NCI-H2227 (cell line): ENCODE data around the gene STRN.
A peak's percentile ranks its signal among the peaks of the same experiment; 100 is the strongest.
"Not testable (repeated sequence)": the region's sequence is repeated elsewhere in the genome, so short reads cannot be mapped to it uniquely, and the experiment has no call there.

Experiments used
- DNase-seq: peaks from one replicate; lab custom pipeline; 2025; ENCODE audit not compliant: unreplicated experiment; lab: John Stamatoyannopoulos, UW

STRN gene, protein sequence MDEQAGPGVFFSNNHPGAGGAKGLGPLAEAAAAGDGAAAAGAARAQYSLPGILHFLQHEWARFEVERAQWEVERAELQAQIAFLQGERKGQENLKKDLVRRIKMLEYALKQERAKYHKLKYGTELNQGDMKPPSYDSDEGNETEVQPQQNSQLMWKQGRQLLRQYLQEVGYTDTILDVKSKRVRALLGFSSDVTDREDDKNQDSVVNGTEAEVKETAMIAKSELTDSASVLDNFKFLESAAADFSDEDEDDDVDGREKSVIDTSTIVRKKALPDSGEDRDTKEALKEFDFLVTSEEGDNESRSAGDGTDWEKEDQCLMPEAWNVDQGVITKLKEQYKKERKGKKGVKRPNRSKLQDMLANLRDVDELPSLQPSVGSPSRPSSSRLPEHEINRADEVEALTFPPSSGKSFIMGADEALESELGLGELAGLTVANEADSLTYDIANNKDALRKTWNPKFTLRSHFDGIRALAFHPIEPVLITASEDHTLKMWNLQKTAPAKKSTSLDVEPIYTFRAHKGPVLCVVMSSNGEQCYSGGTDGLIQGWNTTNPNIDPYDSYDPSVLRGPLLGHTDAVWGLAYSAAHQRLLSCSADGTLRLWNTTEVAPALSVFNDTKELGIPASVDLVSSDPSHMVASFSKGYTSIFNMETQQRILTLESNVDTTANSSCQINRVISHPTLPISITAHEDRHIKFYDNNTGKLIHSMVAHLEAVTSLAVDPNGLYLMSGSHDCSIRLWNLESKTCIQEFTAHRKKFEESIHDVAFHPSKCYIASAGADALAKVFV

DNA sequence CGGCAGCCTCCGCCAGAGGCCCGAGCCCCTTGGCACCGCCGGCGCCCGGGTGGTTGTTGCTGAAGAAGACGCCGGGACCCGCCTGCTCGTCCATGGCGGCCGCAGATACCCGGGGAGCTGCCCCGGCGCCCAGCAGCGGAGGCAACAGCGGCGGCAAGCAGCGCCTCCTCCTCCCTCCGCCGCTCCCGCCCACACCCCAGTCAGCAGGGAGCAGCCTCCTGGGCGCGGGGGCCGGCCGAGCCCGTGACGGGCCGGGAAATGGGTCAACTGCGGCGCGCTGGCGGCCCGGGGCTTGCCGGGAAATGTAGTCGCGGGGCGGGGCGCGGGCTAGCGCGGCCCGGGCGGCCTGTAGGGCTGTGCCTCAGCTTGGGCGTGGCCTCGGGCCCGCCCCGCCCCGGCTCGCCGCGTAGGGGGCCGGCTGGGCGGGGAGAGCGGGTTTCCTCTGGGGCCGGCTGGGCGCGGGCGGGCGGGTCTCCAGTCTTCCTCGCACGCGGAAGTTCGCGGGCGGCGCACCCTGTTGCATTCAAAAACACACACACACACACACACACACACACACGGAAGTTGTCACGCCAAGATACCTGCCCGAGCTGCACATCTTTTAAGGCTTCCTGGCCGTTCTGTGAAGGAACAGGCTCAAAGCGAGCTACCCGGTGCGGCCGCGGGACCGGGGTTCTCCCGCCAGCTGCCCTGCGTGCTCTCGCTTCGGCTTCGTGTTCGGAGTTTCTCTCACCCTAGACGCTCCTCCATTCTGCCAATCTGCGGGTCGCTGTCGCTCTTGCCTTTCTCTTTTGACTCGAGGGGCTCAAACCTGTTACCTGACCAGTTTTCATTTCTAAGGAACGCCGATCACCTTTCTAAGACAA is at the start of gene STRN:
TSS of gene STRN (minus strand) at position 167 of the 866 bp plus-strand sequence. CDS start at position 94, 73 bp downstream.
- DNase-seq = peak; percentile 98

DNA sequence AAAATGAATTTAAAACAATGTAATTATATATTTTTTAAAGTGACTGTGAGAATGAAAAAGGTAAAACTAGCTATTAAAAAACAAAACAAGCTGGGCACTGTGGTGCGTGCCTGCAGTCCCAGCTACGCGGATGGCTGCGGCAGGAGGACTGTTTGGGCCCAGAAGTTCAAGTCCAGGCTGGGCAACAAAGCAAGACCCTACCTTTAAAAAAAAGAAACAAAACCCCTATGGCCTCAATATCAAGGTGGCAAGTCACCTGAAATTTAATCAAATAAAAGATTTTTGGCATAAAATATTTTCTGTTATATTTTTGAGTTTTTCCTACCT is 46.9 kb upstream of the STRN start:
- DNase-seq = no peak

DNA sequence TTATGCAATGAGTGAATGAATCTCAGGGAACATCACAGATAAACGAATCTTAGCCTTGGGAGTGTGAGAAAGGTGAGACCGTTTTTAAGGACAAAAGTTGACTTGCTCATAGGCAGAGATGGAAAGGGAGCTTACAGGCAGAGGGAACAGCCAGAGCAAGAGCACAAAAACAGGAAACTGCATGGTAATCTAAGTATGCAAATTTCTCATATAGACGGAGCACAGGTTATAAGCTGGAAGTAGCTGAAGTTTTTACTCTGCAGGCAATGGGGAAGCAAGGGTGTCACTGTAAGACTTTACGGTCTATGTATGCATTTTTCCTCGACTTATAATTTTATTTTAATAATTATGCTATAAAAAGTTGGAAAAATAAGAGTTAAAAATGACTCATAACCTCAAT is 44.8 kb upstream of the STRN start:
- no peak for DNase-seq

DNA sequence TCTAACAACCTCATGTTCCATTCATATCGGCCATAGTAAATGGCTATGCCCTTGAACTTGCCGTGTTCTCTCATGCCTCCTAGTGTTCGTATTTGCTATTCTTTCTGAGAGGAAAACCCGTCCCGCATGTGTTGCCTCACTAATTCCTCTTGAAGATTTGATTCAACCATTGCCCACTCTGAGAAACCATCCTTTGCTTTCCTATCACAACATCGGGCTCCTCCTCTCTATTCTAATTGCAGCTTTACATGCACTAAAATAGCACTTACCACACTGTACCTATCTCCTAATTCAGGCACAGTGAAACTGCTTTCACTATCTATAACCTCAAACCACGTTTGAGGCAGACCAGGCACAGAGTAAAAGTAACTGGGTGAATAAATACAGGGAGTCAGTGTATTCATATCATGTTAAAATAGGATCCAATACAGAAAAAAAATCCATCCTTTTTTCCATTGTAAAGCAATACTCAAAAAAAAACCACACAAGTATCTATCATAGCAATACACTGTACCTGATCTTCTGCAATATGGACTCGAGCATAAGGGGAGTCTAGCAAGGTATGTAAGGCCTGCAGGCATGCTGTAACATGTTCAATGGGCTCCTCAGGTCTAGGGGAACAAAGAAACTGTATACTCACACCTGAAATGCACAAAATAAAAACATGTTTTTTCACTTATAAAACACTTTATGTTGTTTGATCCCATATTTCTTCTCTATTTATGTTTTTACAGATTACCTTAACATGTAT is 39.0 kb upstream of the STRN start:
- DNase-seq = peak; percentile 6

DNA sequence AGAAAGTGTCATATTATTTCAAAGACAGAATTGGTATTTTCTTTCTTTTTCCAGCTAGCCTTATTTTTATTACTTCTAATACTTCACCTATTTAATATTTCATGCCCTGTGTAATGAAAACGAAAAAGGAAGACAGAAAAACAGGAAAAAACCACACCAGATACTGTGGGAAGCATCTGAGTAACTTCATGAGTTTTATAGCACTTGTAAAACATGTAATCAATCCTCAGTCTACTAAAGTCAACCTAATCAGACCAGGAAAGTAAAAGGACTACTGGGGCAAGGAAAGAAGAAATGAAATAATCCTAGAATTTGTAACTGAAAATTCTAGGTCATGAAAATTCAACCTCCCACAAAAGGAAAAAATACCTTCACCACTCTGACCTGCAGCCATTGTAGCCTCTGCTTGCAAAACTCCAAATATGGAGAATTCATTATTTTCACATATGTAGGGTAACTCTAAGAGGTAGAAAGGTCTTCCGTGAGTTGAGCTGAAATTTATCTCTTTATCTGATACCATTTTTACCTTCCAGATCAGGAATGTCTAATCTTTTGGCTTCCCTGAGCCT is 34.7 kb upstream of the STRN start:
- no peak for DNase-seq

DNA sequence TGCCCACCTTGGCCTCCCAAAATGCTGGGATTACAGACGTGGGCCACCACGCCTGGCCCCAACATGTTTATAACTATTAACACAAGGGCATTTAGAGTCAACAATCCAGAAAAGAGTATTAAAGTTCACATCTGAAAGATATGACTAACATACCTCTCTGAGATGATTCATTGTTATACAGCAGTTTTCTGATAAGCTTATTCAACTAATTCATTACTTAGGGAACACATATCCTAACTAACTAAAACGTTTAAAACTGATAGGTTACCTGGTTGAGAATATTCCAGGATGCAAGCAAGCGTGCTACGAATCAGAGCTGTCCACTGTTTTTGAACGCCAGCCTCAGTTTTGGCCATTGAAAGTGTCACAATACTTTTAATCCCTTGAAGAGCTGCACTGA is 34.0 kb upstream of the STRN start:
- no peak for DNase-seq

DNA sequence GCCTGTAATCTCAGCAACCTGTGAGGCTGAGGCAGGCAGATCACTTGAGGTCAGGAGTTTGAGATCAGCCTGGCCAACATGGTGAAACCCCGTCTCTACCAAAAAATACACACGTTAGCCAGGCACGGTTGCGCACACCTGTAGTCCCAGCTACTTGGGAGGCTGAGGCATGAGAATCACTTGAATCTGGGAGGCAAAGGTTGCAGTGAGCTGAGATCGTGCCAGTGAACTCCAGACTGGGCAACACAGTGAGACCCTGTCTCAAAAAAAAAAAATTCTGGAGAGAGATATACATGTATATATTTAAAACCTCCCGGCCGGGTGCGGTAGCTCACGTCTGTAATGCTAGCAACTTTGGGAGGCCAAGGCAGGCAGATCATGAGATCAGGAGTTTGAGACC is 33.1 kb upstream of the STRN start:
- DNase-seq = not testable (repeated sequence)

DNA sequence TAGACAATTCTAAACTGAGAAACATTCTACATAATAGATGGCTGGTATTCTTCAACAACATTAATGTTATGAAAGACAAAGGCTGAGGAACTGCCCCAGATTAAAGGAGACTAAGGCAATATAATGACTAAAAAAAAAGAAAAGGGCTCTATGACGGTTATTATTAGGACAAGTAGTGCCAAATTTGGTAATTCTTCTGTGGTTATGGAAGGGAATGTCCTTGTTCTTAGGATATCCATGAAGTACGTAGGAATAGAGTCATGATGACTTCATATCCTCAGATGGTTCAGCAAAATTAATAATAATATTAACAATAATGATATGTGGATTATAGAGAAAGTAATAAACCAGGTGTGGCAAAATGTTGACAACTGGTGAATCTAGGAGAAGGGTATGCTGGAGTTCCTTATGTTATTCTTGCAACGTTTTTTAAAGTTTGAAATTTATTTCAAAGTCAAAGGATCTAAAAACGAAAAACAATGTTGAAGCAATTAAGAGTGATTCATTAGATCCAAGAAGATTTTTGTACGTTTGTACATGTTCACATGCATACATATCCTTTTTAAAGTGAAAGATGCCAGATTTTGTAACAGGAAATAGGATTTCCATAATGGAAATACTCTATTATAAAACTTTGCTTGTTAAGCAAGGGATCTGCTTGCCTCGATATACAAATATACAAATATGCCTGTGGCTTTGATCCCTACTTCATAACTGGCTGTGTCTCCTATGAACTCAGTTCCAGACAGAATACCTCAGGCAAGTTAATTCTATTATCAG is 27.7 kb upstream of the STRN start:
- no peak for DNase-seq

DNA sequence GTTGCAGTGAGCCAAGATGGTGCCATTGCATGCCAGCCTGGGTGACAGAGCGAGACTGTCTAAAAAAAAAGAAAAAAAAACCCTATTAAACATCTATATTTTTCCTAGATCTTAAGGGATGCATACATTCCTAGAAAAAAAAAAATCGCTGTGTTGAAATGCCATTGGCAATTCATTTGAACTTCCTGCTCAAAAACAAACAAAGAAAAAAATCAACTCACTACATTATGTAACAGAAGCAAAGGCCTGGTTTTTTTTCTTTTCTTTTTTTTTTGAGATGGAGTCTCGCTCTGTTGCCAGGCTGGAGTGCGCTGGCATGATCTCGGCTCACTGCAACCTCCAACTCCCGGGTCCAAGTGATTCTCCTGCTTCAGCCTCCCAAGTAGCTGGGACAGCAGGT is 21.7 kb upstream of the STRN start:
- no peak for DNase-seq

DNA sequence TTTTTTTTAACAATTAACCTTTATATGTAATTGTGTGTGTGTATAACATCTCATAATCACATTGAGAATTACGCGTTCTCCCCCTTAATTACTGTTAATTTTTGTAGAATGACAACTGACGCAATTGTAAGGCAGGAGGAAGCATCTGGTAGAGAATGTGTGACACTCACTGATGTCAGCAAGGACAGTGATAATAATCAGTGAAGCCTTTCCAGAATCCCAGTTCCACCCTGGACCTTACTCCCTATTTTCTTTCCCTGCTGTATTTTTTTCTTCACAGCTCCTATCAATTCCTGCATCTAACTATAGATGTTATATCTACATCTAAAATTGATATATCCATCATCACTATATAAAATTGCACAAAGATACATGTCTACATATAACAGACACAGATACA is 16.1 kb upstream of the STRN start:
- no peak for DNase-seq

DNA sequence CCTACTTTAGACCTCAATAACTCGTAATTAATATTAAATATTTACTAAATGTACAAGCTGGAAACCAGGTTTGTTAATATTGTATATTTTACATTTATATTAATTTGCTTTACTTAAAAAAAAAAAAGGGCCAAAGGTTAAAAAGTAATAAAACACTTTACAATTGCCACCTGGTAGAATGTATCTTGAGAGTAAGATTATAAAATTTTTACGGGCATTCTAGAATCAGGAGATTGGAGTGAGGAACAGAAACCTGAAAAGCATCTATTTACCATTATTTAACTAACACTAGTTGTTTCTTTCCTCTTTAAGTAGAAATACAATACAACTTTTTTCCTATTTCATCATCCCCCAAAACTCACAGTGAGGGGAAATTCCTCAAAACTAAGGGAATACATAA is 15.6 kb upstream of the STRN start:
- DNase-seq = no peak

DNA sequence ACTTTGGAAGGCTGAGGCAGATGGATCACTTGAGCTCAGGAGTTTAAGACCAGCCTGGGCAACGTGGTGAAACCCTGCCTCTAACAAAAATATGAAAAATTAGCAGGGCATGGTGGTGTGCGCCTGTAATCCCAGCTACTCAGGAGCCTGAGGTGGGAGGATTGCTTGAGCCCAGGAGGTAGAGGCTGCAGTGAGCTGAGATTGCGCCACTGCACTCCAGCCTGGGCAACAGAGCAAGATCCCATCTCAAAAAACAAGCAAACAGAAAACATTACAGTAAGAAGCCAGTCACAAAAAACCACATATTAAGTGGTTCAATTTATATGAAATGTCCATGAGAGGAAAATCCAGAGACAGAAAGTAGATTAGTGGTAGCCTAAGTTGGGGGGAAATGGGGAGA is 12.7 kb upstream of the STRN start:
- DNase-seq = not testable (repeated sequence)

DNA sequence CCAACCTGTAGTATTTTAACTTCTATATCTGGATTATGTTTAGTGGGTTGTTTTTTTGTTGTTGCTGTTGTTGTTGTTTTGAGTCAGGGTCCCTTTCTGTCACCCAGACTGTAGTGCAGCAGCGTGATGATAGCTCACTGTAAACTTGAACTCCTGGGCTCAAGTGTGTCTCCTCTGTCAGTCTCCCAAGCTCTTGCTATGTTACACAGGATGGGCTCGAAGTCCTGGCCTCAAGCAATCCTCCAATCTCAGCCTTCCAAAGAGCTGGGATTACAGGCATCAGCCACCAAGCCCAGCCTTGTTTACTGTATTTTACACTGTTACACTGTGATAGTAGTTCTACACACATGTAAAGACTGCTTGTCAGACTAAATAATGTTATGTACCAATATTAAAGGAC is 9.7 kb upstream of the STRN start:
- no peak for DNase-seq

DNA sequence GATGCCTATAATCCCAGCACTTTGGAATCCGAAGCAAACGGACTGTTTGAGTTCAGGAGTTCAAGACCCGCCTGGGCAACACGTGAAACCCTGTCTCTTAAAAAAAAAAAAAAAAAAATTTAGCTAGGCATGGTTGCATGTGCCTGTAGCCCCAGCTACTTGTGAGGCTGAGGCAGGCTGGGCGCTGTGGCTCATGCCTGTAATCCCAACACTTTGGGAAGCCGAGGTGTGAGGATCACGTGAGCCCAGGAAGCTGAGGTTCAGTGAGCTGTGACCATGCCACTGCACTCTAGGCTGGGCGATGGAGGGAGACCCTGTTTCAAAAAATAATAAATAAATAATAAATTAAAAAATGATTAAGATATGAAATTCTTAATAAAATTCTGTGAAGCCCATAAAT is 9.0 kb upstream of the STRN start:
- no peak for DNase-seq

DNA sequence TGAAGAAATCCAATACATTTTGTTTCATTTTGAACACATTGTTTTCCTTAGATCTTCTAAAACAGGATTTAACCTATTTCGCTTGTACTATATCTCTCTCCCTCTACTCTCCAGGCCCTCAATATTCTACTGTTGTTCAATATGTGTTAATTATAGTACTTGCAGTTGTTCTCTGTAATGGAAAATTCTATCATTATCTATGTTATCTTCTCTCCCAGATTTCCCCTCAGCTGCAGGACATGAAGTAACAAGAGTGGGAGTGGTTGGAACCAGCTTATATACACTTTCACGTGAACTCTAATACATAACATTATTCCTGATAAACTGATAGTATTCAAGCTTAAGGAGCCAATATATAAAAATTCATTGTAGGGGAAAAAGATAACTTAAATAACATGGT is 7.0 kb upstream of the STRN start:
- DNase-seq = no peak

DNA sequence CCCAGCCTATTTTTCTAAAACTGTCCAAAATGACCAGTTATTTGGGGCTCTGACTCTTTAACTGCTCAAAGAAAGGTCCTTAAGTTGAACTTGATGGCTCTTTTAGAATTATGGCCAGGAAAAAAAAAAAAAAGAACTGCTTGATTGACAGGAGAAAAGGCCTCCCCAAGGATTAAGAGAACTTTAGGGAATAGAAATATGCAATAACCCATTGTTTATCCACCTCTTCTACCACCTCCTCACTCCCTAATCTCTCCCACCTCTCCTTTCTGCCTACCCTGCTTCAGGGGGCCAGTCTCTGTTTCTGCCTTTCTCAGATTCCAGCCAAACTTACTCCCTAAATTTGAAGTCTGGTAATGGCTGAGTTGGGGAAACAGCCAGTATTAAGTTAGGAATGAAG is 5.7 kb upstream of the STRN start:
- DNase-seq = no peak

DNA sequence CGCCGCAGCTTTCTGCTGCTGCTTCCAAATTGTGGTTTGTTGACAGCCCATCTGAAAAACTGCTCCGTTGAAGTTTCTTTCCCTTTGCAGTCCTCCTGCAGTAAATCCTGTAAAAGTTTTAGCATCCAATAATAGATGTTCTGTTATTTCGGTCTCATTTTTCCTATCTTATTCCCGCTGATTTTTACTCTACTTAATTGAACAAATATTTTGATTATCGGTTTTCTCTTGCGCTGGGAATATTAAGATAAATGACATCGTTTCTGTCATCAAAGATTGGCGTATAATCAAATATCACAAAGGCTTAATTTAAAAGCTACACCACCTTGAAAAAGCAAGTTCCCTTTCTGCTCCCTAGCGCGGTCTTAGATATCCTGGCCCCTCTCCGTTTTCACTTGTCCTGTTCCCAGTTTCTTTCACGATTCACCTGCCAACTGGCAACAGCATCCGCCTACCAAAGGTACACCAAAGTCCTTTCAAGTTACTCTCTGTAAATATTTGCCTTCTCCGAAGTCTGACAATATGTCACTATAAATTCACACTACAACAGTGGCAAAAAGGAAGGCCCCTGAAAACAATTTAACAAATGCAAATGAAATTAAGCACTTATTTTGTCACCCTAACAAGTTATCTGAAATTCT is 1.0 kb upstream of the STRN start:
- no peak for DNase-seq

DNA sequence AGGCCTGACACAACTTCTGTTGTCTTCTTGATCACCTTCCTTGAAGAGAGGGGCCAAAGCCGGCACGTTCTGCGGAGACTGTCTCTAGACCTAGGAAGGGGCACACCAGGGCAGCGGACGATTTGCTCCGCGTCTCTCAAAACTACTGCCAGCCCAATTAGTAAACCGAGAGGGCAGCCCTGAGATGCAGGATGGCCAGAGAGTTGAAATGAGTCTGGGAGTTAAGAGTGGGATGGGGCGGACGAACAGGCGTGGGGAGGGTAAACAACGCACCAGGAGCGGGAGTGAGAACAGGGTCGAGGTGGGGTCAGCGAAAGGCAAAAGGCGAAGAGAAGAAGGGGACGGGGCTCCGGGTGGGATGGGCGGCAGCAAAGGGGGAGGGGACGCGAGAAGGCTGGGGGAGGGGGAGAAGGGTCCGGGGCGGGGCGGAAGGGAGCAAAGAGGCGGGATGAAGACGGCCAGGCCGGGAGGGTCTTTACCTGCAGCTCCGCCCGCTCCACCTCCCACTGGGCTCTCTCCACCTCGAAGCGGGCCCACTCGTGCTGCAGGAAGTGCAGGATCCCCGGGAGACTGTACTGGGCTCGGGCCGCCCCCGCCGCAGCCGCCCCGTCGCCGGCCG is 476 bp downstream of the STRN start:
- DNase-seq = peak; percentile 69

DNA sequence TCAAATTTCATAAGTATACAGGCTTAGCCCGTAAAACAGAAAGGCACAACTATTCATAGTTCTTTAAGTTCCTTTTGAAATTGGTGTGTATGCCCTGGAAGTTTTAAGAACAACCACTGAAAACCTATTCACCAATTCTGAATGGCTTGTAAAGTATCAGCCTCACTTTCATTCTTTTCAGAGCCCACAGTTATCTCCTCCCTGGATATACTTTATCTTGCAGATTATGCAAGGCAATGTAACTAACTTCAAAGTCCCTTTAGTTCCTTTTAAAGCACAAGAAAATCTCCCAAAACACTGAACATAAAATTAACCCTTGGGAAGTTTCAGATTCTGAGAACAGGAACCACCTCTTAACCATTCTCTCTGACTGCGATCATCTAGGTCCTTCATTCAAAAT is 1.1 kb downstream of the STRN start:
- no peak for DNase-seq
